ENCODE results near the gene CLCNKA.

The CLCNKA gene

GRCh38 chr1:16013220-16013907 lies 8.5 kb upstream of the CLCNKA start:
- Histone ChIP-seq H3K27me3 (ENCODE audit: insufficient read depth, poor library complexity, severe bottlenecking) (no peaks in the 10 kb centered on the region), H3K4me1 (ENCODE audit: insufficient read depth, poor library complexity, severe bottlenecking) (peaks cover 6% of the 10 kb centered on the region), H3K4me3 (ENCODE audit: severe bottlenecking) (peak overlapping the region; percentile 19), H3K27ac (ENCODE audit: poor library complexity, severe bottlenecking) (no peak overlapping the region), H3K36me3 (ENCODE audit: low read depth) (no peaks in the 10 kb centered on the region), H3K9me3 (ENCODE audit: severe bottlenecking) (no peaks in the 10 kb centered on the region)
- no peak for TF ChIP-seq CTCF (IDR thresholded peaks at IDR 0.05; ENCODE audit: poor library complexity, severe bottlenecking)
- ATAC-seq (ENCODE audit: low read depth): peak; percentile 59
- DNase-seq (ENCODE audit: low spot score): no peak

GRCh38 chr1:16013908-16014258 lies 8.0 kb upstream of the CLCNKA start:
- Histone ChIP-seq H3K27ac (ENCODE audit: poor library complexity, severe bottlenecking) (no peak overlapping the region), H3K4me1 (ENCODE audit: insufficient read depth, poor library complexity, severe bottlenecking) (peaks cover 6% of the 10 kb centered on the region), H3K9me3 (ENCODE audit: severe bottlenecking) (peaks cover 3% of the 10 kb centered on the region), H3K4me3 (ENCODE audit: severe bottlenecking) (no peak overlapping the region), H3K36me3 (ENCODE audit: low read depth) (no peaks in the 10 kb centered on the region), H3K27me3 (ENCODE audit: insufficient read depth, poor library complexity, severe bottlenecking) (no peaks in the 10 kb centered on the region)
- no peak for TF ChIP-seq CTCF (IDR thresholded peaks at IDR 0.05; ENCODE audit: poor library complexity, severe bottlenecking)
- DNase-seq (ENCODE audit: low spot score) (no peak), ATAC-seq (ENCODE audit: low read depth) (no peak)

- Histone ChIP-seq H3K27ac (ENCODE audit: poor library complexity, severe bottlenecking) (no peak overlapping the region), H3K27me3 (ENCODE audit: insufficient read depth, poor library complexity, severe bottlenecking) (no peaks in the 10 kb centered on the region), H3K36me3 (ENCODE audit: low read depth) (no peaks in the 10 kb centered on the region), H3K4me1 (ENCODE audit: insufficient read depth, poor library complexity, severe bottlenecking) (peaks cover 6% of the 10 kb centered on the region), H3K4me3 (ENCODE audit: severe bottlenecking) (no peak overlapping the region), H3K9me3 (ENCODE audit: severe bottlenecking) (peaks cover 3% of the 10 kb centered on the region)
- no peak for TF ChIP-seq CTCF (IDR thresholded peaks at IDR 0.05; ENCODE audit: poor library complexity, severe bottlenecking)
- ATAC-seq (ENCODE audit: low read depth): no peak
- DNase-seq (ENCODE audit: low spot score): no peak
Observed at GRCh38 chr1:16014509-16015482, 7.0 kb upstream of the CLCNKA start.

GRCh38 chr1:16015491-16015890 lies 6.3 kb upstream of the CLCNKA start:
- Histone ChIP-seq H3K9me3 (ENCODE audit: severe bottlenecking) (peaks cover 3% of the 10 kb centered on the region), H3K4me3 (ENCODE audit: severe bottlenecking) (no peak overlapping the region), H3K27ac (ENCODE audit: poor library complexity, severe bottlenecking) (no peak overlapping the region), H3K36me3 (ENCODE audit: low read depth) (no peaks in the 10 kb centered on the region), H3K4me1 (ENCODE audit: insufficient read depth, poor library complexity, severe bottlenecking) (peaks cover 6% of the 10 kb centered on the region), H3K27me3 (ENCODE audit: insufficient read depth, poor library complexity, severe bottlenecking) (no peaks in the 10 kb centered on the region)
- DNase-seq (ENCODE audit: low spot score) (no peak), ATAC-seq (ENCODE audit: low read depth) (no peak)
- TF ChIP-seq CTCF (IDR thresholded peaks at IDR 0.05; ENCODE audit: poor library complexity, severe bottlenecking): no peak

Data from RWPE2 (cell line).